Renal cortical epithelial cell (primary cell): ENCODE data around the gene CCNC. TPM values are rescaled to one million over a fixed set of nuclear protein-coding genes. Genes with fewer than 3 reads are reported as not detected.
A peak's percentile ranks its signal among the peaks of the same experiment; 100 is the strongest.

Experiments
- DNase-seq: peaks from one replicate; pipeline ENCODE4 v3.0.0-alpha.2; 2011; ENCODE audit warnings: low read depth
- total RNA-seq: library from RNA; depleted of rRNA; stranded (reverse); fragments of >200 nt; gene quantifications from 2 replicates; pipeline ENCODE4 v1.2.3, GENCODE V29; 2014

CCNC gene
- total RNA-seq, 1 donor from 2014 or later = 104 TPM

DNA sequence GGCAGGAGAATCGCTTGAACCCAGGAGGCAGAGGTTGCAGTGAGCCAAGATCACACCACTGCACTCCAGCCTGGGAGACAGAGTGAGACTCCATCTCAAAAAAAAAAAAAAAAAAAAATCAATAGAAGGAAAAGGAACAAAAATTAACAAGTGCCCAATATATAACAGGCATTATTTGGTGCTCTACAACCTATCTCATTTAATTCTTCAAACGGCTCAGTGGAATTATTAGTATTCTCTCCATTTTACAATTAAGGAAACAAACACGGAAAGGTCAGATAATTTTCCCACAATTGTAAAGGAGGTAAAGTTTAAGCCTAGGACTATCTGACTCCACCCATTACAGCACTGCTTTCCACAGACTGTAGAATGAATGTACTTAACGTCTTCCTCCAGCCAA, 19.8 kb downstream of the CCNC start:
- no peak for DNase-seq

DNA sequence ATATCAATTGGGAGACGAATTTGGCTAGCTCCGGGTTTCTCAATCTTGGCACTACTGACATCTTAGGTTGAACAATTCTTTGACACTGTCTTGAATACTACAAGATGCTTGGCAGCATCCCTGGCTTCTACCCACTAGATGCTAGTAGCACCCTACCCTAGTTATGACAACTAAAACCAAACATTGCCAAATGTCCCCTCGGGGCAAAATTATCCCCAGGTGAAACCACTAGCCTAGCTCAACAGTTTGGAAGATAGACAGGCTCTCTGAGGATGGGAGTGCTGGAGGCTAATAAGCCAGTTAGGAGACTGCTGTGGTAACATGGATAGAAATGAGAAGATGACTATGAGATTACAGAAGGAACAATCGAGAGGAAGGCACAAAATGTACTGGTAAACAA, 20.9 kb downstream of the CCNC start:
- DNase-seq = no peak

DNA sequence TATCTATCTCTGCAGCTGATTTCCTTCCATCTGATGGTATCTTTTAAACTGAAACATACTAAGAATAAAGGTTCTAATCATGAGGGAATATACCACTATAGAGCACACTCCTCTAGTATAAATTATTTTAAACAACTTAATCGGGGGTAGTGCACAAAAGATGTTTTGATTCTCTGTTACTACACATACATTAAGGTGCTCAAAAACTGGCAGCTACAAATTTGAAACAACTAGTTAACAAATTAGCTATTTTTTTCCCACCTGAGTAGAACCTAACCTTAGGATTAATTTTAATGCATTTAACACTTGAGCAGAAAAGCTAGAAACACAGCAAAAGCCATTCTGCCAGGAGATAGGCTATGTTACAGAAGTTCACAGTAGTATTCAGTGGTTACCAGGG, 23.0 kb downstream of the CCNC start:
- DNase-seq = no peak

DNA sequence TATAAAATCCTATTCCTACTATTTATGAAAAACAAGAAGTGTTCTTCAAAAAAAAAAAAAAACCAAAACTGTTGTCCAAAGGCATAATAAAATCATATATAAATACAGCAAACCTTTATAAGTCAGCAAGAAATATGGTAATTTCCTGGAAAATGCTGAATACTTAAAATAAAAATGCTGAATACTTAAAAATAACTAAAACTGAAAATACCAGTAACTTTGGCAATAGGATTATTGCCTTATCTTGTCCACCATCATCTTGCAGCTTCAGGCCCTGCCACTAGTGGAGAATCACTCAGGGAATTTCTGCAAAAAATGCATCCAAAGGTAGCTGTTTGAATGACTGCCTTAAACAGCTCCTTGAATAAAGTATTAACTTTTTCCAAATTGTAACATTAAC, 24.5 kb downstream of the CCNC start:
- no peak for DNase-seq

DNA sequence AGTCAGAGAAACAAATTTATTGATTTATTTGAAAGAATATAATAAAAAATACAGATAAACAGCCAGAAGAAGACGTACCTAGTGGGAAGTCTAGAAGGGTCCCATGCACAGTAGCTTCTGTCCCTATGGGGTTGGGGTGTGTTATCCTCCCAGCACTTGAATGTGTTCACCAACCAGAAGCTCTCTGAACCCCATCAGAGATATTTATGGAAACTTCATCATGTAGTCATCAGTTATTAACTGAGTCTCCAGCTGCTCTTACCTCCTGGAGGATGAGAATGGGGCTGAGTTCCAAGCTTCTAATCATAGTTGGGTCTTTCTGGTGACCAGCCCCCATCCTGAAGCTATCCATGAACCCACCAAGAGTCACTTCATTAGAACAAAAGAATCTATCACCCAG, 37.8 kb downstream of the CCNC start:
- DNase-seq = no peak

DNA sequence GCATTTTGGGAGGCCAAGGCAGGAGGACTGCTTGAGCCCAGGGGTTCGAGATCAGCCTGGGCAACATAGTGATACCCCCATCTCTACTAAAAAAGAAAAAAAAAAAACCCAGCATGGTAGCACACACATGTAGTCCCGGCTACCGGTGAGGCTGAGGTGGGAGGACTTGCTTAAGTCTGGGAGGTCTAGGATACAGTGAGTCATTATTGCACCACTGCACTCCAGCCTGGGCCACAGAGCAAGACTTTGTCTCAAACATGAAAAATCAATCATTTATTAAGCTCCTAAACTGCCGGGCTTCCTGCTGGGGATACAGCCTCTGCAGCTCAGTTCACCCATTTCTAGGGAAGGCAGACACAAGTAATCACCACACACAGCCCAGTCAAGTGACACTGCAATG, 45.9 kb downstream of the CCNC start:
- DNase-seq = peak; percentile 94

DNA sequence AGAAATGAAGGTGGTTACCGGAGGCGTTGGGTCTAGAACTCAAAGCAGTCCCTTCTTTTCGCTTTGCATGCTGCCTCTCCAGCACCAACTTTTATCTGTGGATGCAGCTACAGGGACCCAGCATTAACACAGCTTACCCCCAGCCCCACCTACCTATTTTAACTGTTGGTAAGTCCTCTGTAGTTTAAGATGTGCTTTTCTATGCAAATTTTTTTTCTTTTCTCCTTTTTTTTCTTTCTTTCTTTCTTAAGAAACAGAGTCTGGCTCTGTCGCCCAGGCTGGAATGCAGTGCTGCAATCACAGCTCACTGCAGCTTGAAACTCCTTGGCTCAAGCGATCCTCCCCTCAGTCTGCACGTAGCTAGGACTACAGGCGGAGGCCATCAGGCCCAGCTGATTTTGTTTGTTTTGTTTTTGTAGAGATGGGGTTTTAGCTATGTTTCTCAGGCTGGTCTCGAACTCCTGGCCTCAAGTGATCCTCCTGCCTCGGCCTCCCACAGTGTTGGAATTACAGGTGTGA, 46.8 kb downstream of the CCNC start:
- peak; percentile 61 for DNase-seq

DNA sequence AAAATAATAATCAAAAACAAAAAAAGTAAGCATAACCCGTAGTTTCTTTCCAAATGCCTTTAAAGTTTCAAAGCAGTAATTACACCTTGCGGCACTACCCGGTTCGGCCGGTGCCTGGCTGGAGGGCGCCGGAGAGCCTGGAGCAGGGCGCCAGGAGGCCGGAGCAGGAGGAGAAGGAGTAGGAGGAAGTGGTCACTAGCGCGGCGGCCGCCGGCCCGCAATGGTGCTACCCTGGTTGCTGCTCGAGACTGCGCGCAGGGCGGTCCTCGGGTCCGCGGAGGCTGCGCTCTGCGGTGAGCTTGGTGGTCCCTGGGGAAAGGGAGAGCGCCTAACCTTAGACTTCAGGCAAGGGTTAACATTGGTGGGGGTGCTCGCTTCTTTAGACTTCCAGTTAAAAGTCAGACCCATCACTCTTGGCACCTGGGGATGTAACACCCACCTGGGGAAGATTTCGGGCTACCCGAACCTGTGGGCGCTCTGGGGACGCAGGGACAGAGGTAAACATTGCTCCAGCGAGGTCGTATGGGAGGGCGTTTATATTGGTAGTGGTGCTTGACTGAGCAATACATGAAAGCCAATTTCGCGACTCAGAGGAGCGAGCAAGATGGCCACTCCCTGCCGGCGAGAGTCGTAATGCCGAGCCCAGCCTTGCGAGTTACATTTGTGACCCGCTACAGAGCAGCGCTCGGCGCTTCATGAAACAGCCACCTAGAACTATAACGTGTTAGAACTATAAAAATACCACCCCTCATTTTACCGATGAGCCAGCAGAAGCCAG, 47.4 kb downstream of the CCNC start:
- DNase-seq = peak; percentile 68

DNA sequence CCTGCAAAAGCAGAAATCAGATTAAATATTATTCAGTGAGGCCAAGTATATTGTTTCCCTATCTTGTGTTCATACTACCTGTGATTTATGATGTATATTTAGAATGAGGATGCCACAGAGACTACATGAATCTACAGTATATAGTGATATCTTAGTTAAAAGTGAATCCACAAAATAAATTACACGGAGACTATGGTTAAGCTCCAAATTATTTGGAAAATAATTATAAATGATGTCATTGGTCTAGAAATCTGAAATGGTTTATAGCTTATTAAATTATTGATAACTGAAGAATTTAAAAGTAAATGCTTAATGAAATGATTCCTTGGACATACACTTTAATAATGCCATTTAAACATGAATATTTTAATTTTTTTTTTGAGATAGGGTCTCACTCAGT, 49.0 kb downstream of the CCNC start:
- no peak for DNase-seq

DNA sequence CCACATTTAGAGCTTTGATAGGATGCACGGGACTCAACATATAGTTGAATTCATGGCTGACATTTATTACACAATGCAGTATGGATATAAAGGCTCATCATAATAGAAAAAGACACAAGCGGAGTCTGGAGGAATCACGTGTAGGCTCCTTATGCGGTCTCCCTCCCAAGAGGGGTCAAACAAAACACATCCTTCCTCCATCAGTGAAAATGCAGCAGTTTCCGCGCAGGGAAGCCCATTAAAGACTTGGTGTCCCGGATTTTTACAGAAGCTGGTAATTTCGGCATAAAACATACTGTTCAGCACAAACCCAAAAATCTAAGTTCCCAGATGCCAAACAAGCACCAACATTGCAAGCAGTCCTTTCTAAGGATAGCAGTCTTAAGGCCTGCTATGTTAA, 54.4 kb downstream of the CCNC start:
- no peak for DNase-seq

DNA sequence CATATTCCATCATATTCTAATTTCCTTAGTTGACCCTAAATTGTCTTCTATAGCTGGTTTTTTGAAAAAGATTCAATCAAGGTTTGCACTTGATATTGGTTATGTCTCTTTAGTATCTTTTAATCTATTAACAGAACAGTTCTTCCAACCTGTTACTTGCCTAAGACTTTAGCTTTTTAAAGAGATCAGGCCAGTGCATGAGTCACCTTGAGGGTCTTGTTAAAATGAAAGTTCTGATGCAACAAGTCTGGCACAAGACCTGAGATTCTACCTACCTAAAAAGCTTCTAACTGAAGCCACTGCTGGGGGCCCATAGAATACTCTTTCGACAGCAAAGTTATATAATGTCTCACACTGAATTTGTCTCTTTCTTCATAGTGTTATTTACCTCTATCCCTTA, 56.4 kb downstream of the CCNC start:
- DNase-seq = peak; percentile 56

DNA sequence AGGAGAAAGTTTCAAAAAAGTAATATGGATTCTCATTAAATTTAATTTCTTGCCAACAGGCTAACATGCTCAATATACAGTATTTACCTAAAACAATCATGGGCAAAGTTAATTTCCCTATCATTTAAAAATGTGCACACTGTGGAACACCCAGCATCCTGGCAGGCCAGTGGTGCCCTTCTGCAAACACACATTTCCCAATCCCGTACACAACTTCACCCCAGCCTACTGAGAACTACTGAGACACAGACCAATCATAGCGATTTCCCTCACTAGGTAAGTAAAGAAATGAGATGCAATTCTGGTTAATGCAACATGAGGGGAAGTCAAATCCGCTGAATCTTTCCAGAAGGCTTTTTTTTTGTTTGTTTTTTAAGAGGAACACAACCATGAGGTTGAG, 60.8 kb downstream of the CCNC start:
- no peak for DNase-seq

DNA sequence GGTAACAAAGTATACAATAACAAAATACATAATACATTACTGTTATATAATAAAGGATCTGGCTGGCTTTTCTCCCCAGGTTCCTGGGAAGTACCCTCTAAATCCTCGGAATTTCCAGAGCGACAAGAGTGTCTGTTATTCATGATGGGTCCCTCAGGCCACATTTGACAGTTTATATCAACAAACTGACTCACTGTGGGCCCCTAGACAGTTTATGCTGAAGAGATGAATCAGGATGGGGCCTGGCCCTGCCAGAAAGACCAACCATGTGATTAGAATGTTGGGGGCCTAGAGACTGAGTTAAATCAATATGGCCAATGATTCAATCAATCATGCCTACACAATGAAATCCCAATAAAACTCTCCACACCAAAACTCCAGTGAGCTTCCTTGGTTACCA, 66.7 kb downstream of the CCNC start:
- DNase-seq = no peak

DNA sequence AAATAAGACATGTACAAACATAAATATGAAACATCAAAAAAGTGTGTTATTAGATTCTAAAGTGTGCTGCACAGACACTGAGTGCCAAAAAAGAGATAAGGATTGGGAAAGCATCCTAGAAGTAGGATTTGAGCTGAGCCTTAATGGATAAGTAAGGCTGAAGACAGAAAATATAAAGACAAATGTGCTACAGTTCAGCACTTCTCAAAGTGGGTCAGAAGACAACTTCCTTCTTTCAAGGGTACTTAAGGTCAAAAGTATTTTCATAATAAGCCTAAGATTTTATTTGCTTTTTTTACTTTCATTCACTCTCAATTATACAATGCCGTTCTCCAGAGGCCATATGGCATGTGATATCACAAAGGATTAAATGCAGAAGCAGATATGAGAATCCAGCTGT, 70.0 kb downstream of the CCNC start:
- DNase-seq = no peak

DNA sequence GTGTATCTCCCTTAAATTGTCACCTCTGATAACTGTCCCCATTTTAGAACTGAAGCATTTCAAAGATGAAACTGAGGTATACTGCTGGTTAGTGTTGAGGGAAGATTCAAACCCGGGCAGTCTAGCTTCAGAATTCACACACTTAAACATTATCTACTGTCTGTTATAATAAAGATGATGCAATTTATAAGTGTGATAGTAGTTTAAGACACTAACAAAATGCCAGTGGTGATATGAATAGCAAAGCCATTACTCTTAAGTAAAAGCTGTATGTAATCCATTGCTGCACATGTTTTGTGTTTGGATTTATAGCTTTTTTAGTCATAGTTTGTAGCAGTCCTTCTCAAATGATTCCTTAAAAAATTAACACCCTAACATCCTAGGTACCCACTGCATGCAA, 73.0 kb downstream of the CCNC start:
- no peak for DNase-seq

Other genes with a start within 250 kb of the CCNC start
- gene FAXC, start 219.0 kb downstream of the CCNC start, total RNA-seq = 7.8 and 8.1 TPM in 2 replicates
- gene COQ3, start 174.5 kb downstream of the CCNC start, total RNA-seq = 4.4 and 8.3 TPM in 2 replicates
- 30.7 and 79.4 TPM in 2 replicates for gene PNISR, start 143.4 kb downstream of the CCNC start, total RNA-seq
- gene USP45, start 53.2 kb downstream of the CCNC start, total RNA-seq = 34.1 and 49.3 TPM in 2 replicates
- not detected in 2 replicates for gene PRDM13, start 38.2 kb upstream of the CCNC start, total RNA-seq